Testis (tissue), 3 donors: Measurements from ENCODE around the gene RNU6-9. TPM values are rescaled to one million over a fixed set of nuclear protein-coding genes. Genes with fewer than 3 reads are reported as not detected.
A peak's percentile ranks its signal among the peaks of the same experiment; 100 is the strongest.

Experiments
- DNase-seq: peaks from one replicate; pipeline ENCODE4 v3.0.0-alpha.2; 2019
- H3K27ac ChIP-seq, 2 donors: fragments of 200-600 bp; sonication (generic); one replicate each; pipeline ENCODE4 v1.5.1; 2019
- H3K27me3 ChIP-seq: fragments of 200-600 bp; sonication (generic); one replicate; pipeline ENCODE4 v1.5.1; 2019
- H3K36me3 ChIP-seq: fragments of 200-600 bp; sonication (generic); one replicate; pipeline ENCODE4 v1.5.1; 2017; ENCODE audit warnings: low read depth; ENCODE audit errors: missing control alignments
- H3K4me1 ChIP-seq: fragments of 200-600 bp; sonication (generic); one replicate; pipeline ENCODE4 v1.5.1; 2019
- H3K4me3 ChIP-seq, 2 donors: fragments of 200-600 bp; sonication (generic); one replicate each; pipeline ENCODE4 v1.5.1; 2017 to 2019
- H3K9me3 ChIP-seq: fragments of 200-600 bp; sonication (generic); one replicate; pipeline ENCODE4 v1.5.1; 2017
- POLR2A ChIP-seq: fragments of 450-650 bp; IDR thresholded peaks from one replicate; pipeline ENCODE4 v1.6.1; 2017; ENCODE audit warnings: antibody characterized with exemption, mild to moderate bottlenecking, moderate library complexity
- WGBS, 2 donors: methylation state at CpG; one replicate each; pipeline ENCODE4 v1.1.5; 2018; 5-methylcytosine and 5-hydroxymethylcytosine counted together
- intact Hi-C: fragments of 100-400 bp; cut with DNase I; formaldehyde crosslinking; loops from one replicate; pipeline ENCODE4 v1.15.1; 2023; ENCODE audit warnings: low total_unique reads
- polyA plus RNA-seq: library from polyadenylated mRNA; stranded (reverse); fragments of 350-450 nt; fragmentation: Illumina TruSeq; extraction: RNeasy Lipid Tissue Mini Kit (QIAGEN cat#74804); gene quantifications from one replicate; pipeline ENCODE4 v1.2.3, GENCODE V29; 2014; ENCODE audit warnings: low read depth, low replicate concordance; ENCODE audit not compliant: insufficient read depth
- total RNA-seq, 2 donors: library from RNA; depleted of rRNA; stranded (reverse); fragments of >200 nt; gene quantifications; one replicate each; pipeline ENCODE4 v1.2.3, GENCODE V29; 2016
- TF ChIP-seq, protein P1 (sequence below), 3 experiments: fragments of 450-650 bp in 2 of 3; fragments of 200-600 bp in 1 of 3; sonication (generic) in 1 of 3; IDR thresholded peaks; one replicate each; pipeline ENCODE4 v1.5.1; 2016 to 2019; ENCODE audit warnings: antibody characterized with exemption in 3 of 3, mild to moderate bottlenecking in 2 of 3, moderate library complexity in 1 of 3

The RNU6-9 gene
- total and polyA plus RNA-seq, 3 donors from 2014 or later = not detected

DNA sequence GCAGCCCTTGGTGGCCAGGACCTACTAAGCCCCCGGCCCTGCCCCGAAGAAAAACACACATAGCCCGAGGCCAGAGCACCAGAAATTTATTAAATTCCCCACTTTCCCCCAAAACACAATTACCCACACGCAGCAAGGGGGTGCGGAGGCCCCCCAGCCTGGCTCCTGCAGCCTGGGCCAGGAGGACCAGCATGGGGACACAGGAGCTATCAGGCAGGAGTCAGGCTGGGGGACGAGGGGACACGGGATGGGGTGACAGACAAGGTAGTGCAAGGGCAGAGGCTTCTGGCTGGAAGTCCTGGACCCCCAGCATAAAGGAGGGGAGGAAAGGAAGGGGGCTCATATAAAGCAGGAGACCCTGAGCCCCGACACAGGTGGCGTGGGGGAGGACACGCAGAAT is 3.1 kb downstream of the RNU6-9 start:
- peaks cover 4% of the 10 kb centered on the region for H3K4me1 ChIP-seq
- TF ChIP-seq, protein P1, sequence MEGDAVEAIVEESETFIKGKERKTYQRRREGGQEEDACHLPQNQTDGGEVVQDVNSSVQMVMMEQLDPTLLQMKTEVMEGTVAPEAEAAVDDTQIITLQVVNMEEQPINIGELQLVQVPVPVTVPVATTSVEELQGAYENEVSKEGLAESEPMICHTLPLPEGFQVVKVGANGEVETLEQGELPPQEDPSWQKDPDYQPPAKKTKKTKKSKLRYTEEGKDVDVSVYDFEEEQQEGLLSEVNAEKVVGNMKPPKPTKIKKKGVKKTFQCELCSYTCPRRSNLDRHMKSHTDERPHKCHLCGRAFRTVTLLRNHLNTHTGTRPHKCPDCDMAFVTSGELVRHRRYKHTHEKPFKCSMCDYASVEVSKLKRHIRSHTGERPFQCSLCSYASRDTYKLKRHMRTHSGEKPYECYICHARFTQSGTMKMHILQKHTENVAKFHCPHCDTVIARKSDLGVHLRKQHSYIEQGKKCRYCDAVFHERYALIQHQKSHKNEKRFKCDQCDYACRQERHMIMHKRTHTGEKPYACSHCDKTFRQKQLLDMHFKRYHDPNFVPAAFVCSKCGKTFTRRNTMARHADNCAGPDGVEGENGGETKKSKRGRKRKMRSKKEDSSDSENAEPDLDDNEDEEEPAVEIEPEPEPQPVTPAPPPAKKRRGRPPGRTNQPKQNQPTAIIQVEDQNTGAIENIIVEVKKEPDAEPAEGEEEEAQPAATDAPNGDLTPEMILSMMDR (IDR thresholded peaks at IDR 0.05) = no peak
- no peak for TF ChIP-seq POLR2A
- DNase-seq = no peak
- no peaks in the 10 kb centered on the region for H3K9me3 ChIP-seq
- intact Hi-C loops = no loop called here
- no peak overlapping the region for H3K4me3 ChIP-seq
- no peaks in the 10 kb centered on the region for H3K27me3 ChIP-seq
- WGBS, 2 donors = 89 to 95% methylated on average over 7 to 10 of the region's 10 CpGs
- no peak overlapping the region for H3K27ac ChIP-seq
- H3K36me3 ChIP-seq = no peaks in the 10 kb centered on the region

DNA sequence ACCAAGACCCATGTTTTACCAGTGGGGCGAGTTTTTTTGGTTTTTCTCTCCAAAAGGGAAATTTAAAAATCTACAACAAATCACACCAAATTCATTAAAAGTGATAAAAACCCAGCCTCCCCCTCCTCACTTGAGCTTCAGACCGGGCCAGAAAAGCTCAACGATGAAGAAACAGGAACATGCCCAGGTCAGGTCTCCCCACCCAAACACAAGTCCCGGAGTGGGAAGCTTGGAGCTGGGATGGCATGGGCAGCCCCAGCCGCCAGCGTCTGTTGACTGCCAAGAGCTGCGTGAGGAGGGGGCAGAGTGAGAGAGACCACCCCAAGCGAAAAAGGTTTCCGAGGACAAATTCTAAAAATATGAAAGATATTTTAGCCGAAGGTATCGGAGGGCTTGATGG is 3.7 kb downstream of the RNU6-9 start:
- intact Hi-C loops = no loop called here
- DNase-seq = no peak
- Histone ChIP-seq H3K9me3 (no peaks in the 10 kb centered on the region), H3K36me3 (no peaks in the 10 kb centered on the region), H3K27ac (no peak overlapping the region), H3K4me1 (peaks cover 1% of the 10 kb centered on the region), H3K27me3 (no peaks in the 10 kb centered on the region), H3K4me3 (no peak overlapping the region)
- 88 to 89% methylated on average over 11 of the region's 11 CpGs for WGBS, 2 donors
- TF ChIP-seq POLR2A = no peak
- TF ChIP-seq, protein P1 (IDR thresholded peaks at IDR 0.05) = no peak

DNA sequence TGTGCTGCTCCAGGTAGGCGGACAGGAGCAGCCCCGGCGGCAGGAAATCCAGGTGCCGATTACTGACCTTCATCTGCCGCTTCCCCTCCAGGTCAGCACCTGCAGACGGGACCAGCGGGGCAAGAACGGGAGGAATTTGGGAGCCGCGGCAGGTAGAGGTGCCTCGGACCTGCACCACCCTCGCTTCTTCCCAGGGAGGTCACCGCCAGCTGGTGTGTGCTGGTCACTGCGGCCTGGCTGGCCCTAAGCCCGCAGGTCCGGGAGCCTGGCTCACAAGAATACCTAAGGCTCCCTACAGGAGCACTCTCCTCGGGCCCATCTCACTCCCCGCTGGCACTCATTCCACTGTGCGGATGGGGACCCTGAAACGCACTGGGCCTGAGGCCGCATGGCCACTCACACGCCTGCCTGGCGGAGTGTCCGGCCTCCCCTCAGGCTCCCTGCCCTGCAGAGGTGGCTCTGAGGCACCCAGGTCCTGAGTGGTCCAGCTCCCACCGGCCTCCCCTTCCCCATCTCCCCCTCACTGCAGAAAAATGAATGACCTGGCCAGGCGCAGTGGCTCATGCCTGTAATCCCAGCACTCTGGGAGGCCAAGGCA is 4.3 kb downstream of the RNU6-9 start:
- Histone ChIP-seq H3K36me3 (no peaks in the 10 kb centered on the region), H3K4me1 (no peaks in the 10 kb centered on the region), H3K27ac (no peak overlapping the region), H3K9me3 (no peaks in the 10 kb centered on the region), H3K4me3 (no peak overlapping the region), H3K27me3 (no peaks in the 10 kb centered on the region)
- 92 to 93% methylated on average over 22 to 25 of the region's 26 CpGs for WGBS, 2 donors
- intact Hi-C loops = no loop called here
- DNase-seq = no peak
- TF ChIP-seq, protein P1 (IDR thresholded peaks at IDR 0.05) = no peak
- no peak for TF ChIP-seq POLR2A

DNA sequence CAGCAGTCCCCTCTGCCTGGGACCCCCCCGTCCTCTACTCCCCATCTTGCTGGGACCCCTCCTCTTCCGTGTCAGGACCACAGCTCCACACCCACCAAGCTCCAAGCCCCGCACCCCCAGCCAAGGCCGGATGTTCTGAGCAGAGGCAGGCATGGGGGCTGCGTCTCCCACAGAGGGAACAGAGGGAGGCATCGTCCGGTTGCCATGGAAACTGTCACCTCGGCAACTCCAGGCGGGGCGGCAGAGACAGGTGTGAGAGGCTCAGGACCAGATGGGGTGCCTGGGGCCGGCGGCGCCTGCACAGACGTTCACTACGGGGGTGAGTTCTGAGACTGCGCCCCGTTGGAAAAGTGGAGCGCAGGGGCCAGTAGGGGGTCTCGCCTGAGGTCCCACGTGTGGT is 5.4 kb downstream of the RNU6-9 start:
- TF ChIP-seq, protein P1 (IDR thresholded peaks at IDR 0.05) = no peak
- no peak for TF ChIP-seq POLR2A
- intact Hi-C loops = no loop called here
- no peaks in the 10 kb centered on the region for H3K4me1 ChIP-seq
- peak; percentile 62 for DNase-seq
- no peaks in the 10 kb centered on the region for H3K9me3 ChIP-seq
- no peaks in the 10 kb centered on the region for H3K27me3 ChIP-seq
- 73 to 75% methylated on average over 20 of the region's 20 CpGs for WGBS, 2 donors
- H3K4me3 ChIP-seq = no peak overlapping the region
- H3K27ac ChIP-seq = no peak overlapping the region
- H3K36me3 ChIP-seq = no peaks in the 10 kb centered on the region
